NCI-H1092 (cell line): Measurements from ENCODE around the gene PSPH.
"Not testable (repeated sequence)": the region's sequence is repeated elsewhere in the genome, so short reads cannot be mapped to it uniquely, and the experiment has no call there.

Experiments
- DNase-seq: peaks from one replicate; lab custom pipeline; 2025; lab: John Stamatoyannopoulos, UW

PSPH gene

GRCh38 chr7:56051339-56052191 is at the start of gene PSPH, which contains the start of gene CCT6A:
TSS of gene PSPH (minus strand) at chr7:56051444. CDS start at chr7:56021212, 30,232 bp downstream.
TSS of gene CCT6A (plus strand) at chr7:56051765. CDS start at chr7:56051849, 84 bp downstream.
- DNase-seq, result peak; percentile 99

GRCh38 chr7:56099653-56100052 is 48.4 kb upstream of the PSPH start:
- DNase-seq, result no peak

- not testable (repeated sequence) for DNase-seq
Measured at GRCh38 chr7:56098187-56099008, 47.2 kb upstream of the PSPH start.

DNA sequence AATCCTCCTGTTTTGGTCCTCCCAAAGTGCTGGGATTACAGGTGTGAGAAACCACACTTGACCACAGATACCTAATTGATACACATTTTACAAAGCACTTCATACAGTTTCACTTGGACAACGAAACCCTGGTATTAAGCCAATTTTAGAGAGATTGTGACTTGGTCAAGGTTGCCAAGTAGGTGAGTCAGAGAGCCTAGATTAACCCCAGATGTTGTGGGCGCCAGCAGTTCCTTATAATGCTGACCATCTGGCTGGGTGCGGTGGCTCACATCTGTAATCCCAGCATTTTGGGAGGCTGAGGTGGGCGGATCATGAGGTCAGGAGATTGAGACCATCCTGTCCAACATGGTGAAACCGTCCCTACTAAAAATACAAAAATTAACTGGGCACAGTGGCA is 46.5 kb upstream of the PSPH start:
- DNase-seq, result no peak

- peak; percentile 67 for DNase-seq
Measured at GRCh38 chr7:56092789-56093531, 41.7 kb upstream of the PSPH start, which contains the start of gene PHKG1. TSS of gene PHKG1 (minus strand) at chr7:56092952. CDS start at chr7:56088941, 4,011 bp downstream.

DNA sequence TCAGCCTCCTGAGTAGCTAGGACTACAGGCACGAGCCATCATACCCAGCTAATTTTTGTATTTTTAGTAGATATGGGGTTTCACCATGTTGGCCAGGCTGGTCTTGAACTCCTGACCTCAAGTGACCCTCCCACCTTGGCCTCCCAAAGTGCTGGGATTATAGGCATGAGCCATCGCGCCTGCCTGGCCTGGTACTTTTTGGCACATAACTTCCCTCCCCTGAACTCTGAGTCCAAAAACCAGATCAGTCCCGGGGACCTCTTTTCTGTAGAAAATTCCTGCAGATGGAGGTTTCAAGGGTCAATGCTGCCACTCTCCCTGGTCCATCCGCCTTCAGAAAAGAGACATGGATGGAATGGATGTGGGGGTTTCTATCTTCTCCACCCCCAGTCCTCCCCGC is 41.1 kb upstream of the PSPH start:
- DNase-seq, result not testable (repeated sequence)

GRCh38 chr7:56091591-56091990 is 40.3 kb upstream of the PSPH start:
- no peak for DNase-seq

GRCh38 chr7:56087445-56087844 is 36.2 kb upstream of the PSPH start:
- no peak for DNase-seq

DNA sequence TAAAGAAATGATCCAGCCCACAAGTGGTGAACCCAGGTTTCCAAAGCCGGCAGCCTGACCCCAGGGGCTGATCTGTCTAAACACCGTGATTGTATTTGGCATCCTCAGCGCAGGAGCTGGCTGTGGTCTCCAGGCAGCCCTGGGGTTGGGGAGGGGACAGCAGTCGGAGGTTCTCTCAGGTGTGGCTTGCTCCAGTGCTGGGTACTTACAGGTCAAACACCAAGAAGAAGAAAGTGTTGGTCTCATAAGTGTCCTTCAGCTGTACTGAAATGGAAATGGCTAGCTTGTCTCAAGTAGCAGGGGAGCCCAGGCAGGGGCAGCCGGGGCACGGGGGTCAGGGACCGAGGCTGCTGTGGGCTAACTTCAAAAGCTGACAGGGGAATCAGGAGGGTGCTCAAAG is 35.5 kb upstream of the PSPH start:
- no peak for DNase-seq

DNA sequence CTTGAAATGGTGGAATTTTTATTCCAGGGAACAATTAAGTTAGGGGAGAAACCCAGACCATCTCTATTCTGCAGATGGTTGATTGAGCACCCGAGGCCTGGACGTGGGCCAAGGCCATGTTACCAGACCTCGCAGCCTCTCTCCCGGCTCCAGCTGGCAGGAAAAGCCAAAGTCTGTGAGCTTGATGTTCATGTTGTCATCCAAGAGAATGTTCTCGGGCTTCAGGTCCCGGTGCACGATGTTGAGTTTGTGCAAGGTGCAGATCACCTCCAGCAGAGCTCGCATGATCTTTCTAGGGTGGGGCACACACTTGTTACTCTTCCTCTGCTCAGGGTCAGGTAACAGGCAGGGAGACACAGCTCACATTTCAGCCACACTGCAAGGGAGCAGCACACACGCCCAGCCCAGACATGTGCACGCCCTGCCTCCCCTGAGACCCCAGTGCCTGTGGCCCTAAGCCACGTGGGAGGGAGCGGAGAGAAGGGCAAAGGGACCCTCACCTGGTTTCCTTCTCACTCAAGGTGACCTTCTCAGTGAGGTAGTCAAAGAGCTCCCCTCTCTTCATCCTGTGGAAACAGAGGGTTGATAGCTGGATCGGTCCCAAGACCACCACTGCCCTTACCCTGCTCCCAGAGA is 32.0 kb upstream of the PSPH start:
- DNase-seq, result peak; percentile 81

- DNase-seq, result no peak
Measured at GRCh38 chr7:56081626-56082340, 30.5 kb upstream of the PSPH start.

GRCh38 chr7:56080726-56081435 is 29.6 kb upstream of the PSPH start:
- DNase-seq, result not testable (repeated sequence)

DNA sequence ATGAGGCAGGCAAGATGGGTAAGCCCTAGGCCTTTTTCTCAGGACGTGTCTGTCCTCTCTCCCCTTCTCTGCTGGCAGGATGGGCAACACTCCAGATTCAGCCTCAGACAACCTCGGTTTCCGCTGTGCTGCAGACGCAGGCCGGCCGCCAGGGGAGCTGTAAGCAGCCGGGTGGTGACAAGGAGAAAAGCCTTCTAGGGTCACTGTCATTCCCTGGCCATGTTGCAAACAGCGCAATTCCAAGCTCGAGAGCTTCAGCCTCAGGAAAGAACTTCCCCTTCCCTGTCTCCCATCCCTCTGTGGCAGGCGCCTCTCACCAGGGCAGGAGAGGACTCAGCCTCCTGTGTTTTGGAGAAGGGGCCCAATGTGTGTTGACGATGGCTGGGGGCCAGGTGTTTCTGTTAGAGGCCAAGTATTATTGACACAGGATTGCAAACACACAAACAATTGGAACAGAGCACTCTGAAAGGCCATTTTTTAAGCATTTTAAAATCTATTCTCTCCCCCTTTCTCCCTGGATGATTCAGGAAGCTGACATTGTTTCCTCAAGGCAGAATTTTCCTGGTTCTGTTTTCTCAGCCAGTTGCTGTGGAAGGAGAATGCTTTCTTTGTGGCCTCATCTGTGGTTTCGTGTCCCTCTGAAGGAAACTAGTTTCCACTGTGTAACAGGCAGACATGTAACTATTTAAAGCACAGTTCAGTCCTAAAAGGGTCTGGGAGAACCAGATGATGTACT is 28.4 kb upstream of the PSPH start:
- peak; percentile 87 for DNase-seq

GRCh38 chr7:56078196-56078595 is 27.0 kb upstream of the PSPH start:
- DNase-seq, result no peak

GRCh38 chr7:56077681-56078080 is 26.4 kb upstream of the PSPH start:
- DNase-seq, result no peak

- DNase-seq, result peak; percentile 88
Measured at GRCh38 chr7:56074371-56074791, 23.1 kb upstream of the PSPH start.

- DNase-seq, result not testable (repeated sequence)
Measured at GRCh38 chr7:56066376-56066775, 15.1 kb upstream of the PSPH start.

GRCh38 chr7:56063882-56064625 is 12.8 kb upstream of the PSPH start, which contains the start of gene SUMF2:
TSS of gene SUMF2 (plus strand) at chr7:56064286. CDS start at chr7:56064312, 26 bp downstream.
- peak; percentile 92 for DNase-seq

- no peak for DNase-seq
Measured at GRCh38 chr7:56063500-56063881, 12.2 kb upstream of the PSPH start.
